CD4-positive, alpha-beta T cell (primary cell): ENCODE results near the gene SFMBT2. TPM values are rescaled to one million over a fixed set of nuclear protein-coding genes. Genes with fewer than 3 reads are reported as not detected.

Source experiments
- ATAC-seq: fragments of 200-7000 bp; cut with Tn5 transposase; one replicate; pipeline ENCODE4 v1.10.0; 2022; ENCODE audit warnings: mild to moderate bottlenecking; ENCODE audit not compliant: poor library complexity
- CTCF ChIA-PET: fragments of 350-600 bp; sonication (Branson Sonifier 250); formaldehyde crosslinking; loops from one replicate; lab custom pipeline; 2021; ENCODE audit warnings: antibody characterized with exemption, inconsistent platforms; lab: Charles Lee
- POLR2A ChIA-PET: fragments of 350-600 bp; sonication (Branson Sonifier 250); formaldehyde crosslinking; loops from one replicate; lab custom pipeline; 2021; ENCODE audit warnings: antibody characterized with exemption, inconsistent platforms; lab: Charles Lee
- DNase-seq, 14 experiments: peaks; one replicate each; pipeline ENCODE4 v3.0.0-alpha.2; 2013 to 2020; ENCODE audit warnings: mixed read lengths in 2 of 14
- H3K27ac ChIP-seq, 2 donors: one replicate each; pipeline versions ENCODE4 v1.5.1 to v1.7.0; 2013; ENCODE audit warnings: low read length in 2 of 2, low read depth in 1 of 2, mild to moderate bottlenecking in 1 of 2
- H3K27me3 ChIP-seq, 2 experiments: 1 replicate in 1 of 2; 2 replicates in 1 of 2; pipeline versions ENCODE4 v1.6.1 to v1.7.0; 2013; ENCODE audit warnings: low read length in 2 of 2, control low read depth in 1 of 2, mild to moderate bottlenecking in 1 of 2, moderate library complexity in 1 of 2; ENCODE audit not compliant: insufficient read depth in 2 of 2, control insufficient read depth in 1 of 2
- H3K36me3 ChIP-seq: one replicate; pipeline ENCODE4 v1.6.1; 2013; ENCODE audit warnings: low read length, control low read depth; ENCODE audit not compliant: insufficient read depth
- H3K4me1 ChIP-seq: one replicate; pipeline ENCODE4 v1.6.1; 2013; ENCODE audit warnings: low read length, control low read depth; ENCODE audit not compliant: insufficient read depth
- H3K4me3 ChIP-seq: one replicate; pipeline ENCODE4 v1.5.1; 2013; ENCODE audit warnings: mild to moderate bottlenecking, low read length, moderate library complexity
- H3K9me3 ChIP-seq, 2 experiments: 1 replicate in 1 of 2; 2 replicates in 1 of 2; pipeline versions ENCODE4 v1.6.1 to v1.7.0; 2013; ENCODE audit warnings: low read length in 2 of 2, mild to moderate bottlenecking in 2 of 2, control low read depth in 1 of 2, moderate library complexity in 1 of 2; ENCODE audit not compliant: control insufficient read depth in 1 of 2, insufficient read depth in 1 of 2
- H3K27ac Mint-ChIP-seq: one replicate; pipeline ENCODE4 v1.8.0; 2020; ENCODE audit warnings: mixed read lengths
- H3K27me3 Mint-ChIP-seq: one replicate; pipeline ENCODE4 v1.8.0; 2021; ENCODE audit warnings: mixed read lengths
- H3K36me3 Mint-ChIP-seq: one replicate; pipeline ENCODE4 v1.8.0; 2021; ENCODE audit warnings: low read depth, mixed read lengths
- H3K4me1 Mint-ChIP-seq: one replicate; pipeline ENCODE4 v1.8.0; 2021; ENCODE audit warnings: low read depth, mixed read lengths
- H3K4me3 Mint-ChIP-seq: one replicate; pipeline ENCODE4 v1.8.0; 2020; ENCODE audit warnings: mild to moderate bottlenecking, mixed read lengths
- H3K9me3 Mint-ChIP-seq: one replicate; pipeline ENCODE4 v1.8.0; 2020; ENCODE audit warnings: mixed read lengths
- CTCF ChIP-seq: fragments of 200-600 bp; IDR thresholded peaks from one replicate; pipeline ENCODE4 v1.8.0; 2022; ENCODE audit warnings: antibody characterized with exemption, mild to moderate bottlenecking
- intact Hi-C, 2 experiments: fragments of 100-400 bp; cut with DNase I in 1 of 2; cut with micrococcal nuclease in 1 of 2; formaldehyde crosslinking; loops; one replicate each; pipeline versions ENCODE4 v1.15.1 to v1.9.0; 2023 to 2025; cut with DNase I, micrococcal nuclease
- total RNA-seq, 174 experiments: library from RNA in 2 of 174; stranded (reverse) in 2 of 174; gene quantifications; one replicate each; pipeline ENCODE4 v1.2.3 and lab custom pipeline; 2021 to 2026

SFMBT2 gene
- total RNA-seq, 2 experiments from 2014 or later, result 41.0 to 42.0 TPM

DNA sequence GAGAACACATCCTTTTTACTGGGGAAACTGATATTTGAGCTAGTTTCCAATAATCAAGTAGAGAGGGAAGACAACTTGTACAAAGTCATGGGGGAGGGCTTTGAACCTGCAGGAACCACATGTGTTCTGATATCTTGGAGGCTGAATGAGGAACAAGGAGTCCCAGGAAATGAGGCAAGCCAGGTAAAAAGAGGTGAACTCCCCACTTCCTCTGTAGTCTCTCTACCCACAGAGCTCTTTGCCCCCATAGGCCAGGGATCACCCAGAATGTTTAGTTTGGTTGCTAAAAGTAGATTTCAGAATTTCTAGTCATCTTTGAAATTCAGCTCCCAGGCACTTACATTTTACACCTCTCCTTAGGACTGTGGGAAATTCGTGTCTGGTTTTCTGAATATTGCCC, 276.4 kb downstream of the SFMBT2 start:
- no peak overlapping the region for H3K27ac ChIP-seq
- ATAC-seq (no peak), DNase-seq (no peak)
- H3K36me3 ChIP-seq, result no peaks in the 10 kb centered on the region
- POLR2A ChIA-PET, result interaction anchor here (0.9 kb wide), 1 partner anchor 234 kb away, joined by 3 read pairs; no protein-coding TSS in a partner anchor
- no peaks in the 10 kb centered on the region for H3K36me3 Mint-ChIP-seq
- H3K27me3 ChIP-seq, result no peaks in the 10 kb centered on the region
- intact Hi-C loops, result no loop called here
- H3K9me3 ChIP-seq, result no peaks in the 10 kb centered on the region
- no peak overlapping the region for H3K4me3 ChIP-seq
- H3K4me3 Mint-ChIP-seq, result no peak overlapping the region
- H3K4me1 Mint-ChIP-seq, result peaks cover 9% of the 10 kb centered on the region
- TF ChIP-seq CTCF, result no peak
- no peak overlapping the region for H3K27ac Mint-ChIP-seq
- no peaks in the 10 kb centered on the region for H3K4me1 ChIP-seq
- H3K9me3 Mint-ChIP-seq, result no peaks in the 10 kb centered on the region
- H3K27me3 Mint-ChIP-seq, result peaks cover 11% of the 10 kb centered on the region
- CTCF ChIA-PET, result no interaction called here

DNA sequence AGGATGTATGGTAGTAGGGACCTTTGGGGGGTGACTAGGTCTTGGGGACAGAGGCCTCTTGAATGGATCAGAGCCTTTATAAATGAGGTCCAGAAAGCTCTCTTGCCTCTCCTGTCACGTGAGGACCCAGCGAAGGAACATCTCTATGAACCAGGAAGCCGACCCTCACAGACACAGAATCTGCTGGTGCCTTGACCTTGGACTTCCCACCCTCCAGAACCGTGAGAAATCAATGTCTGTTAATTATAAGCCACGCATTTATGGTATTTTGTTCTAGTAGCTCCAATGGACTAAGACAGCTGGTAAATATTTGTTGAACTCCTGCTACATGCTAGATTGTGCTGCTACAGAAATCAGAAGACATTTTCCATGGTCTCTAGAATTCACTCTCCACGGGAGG, 276.9 kb downstream of the SFMBT2 start:
- intact Hi-C loops, result no loop called here
- Histone ChIP-seq H3K4me3 (no peak overlapping the region), H3K27me3 (no peaks in the 10 kb centered on the region), H3K9me3 (no peaks in the 10 kb centered on the region), H3K4me1 (no peaks in the 10 kb centered on the region), H3K36me3 (no peaks in the 10 kb centered on the region), H3K27ac (no peak overlapping the region)
- ATAC-seq, result no peak
- H3K4me1 Mint-ChIP-seq, result peaks cover 9% of the 10 kb centered on the region
- no peak overlapping the region for H3K4me3 Mint-ChIP-seq
- no peaks in the 10 kb centered on the region for H3K36me3 Mint-ChIP-seq
- no peak overlapping the region for H3K27ac Mint-ChIP-seq
- H3K9me3 Mint-ChIP-seq, result no peaks in the 10 kb centered on the region
- no peak for TF ChIP-seq CTCF
- ChIA-PET CTCF (no interaction called here), POLR2A (interaction anchor here (0.9 kb wide), 1 partner anchor 234 kb away, joined by 3 read pairs; no protein-coding TSS in a partner anchor)
- H3K27me3 Mint-ChIP-seq, result peaks cover 11% of the 10 kb centered on the region
- no peak for DNase-seq

GRCh38 chr10:7133278-7133677, 277.6 kb downstream of the SFMBT2 start:
- TF ChIP-seq CTCF, result no peak
- Mint-ChIP-seq H3K27ac (no peak overlapping the region), H3K36me3 (no peaks in the 10 kb centered on the region), H3K9me3 (no peaks in the 10 kb centered on the region), H3K27me3 (peaks cover 11% of the 10 kb centered on the region), H3K4me3 (no peak overlapping the region), H3K4me1 (peaks cover 9% of the 10 kb centered on the region)
- Histone ChIP-seq H3K4me1 (no peaks in the 10 kb centered on the region), H3K27ac (no peak overlapping the region), H3K9me3 (no peaks in the 10 kb centered on the region), H3K27me3 (no peaks in the 10 kb centered on the region), H3K36me3 (no peaks in the 10 kb centered on the region), H3K4me3 (no peak overlapping the region)
- POLR2A ChIA-PET, result no interaction called here
- CTCF ChIA-PET, result no interaction called here
- DNase-seq (no peak), ATAC-seq (no peak)
- intact Hi-C loops, result no loop called here
